ENCODE data around the gene SCAI. TPM values are rescaled to one million over a fixed set of nuclear protein-coding genes. Genes with fewer than 3 reads are reported as not detected.
"Not testable (repeated sequence)": the region's sequence is repeated elsewhere in the genome, so short reads cannot be mapped to it uniquely, and the experiment has no call there.

The SCAI gene
- total RNA-seq, 1 donor from 2014 or later: 14.9 TPM

DNA sequence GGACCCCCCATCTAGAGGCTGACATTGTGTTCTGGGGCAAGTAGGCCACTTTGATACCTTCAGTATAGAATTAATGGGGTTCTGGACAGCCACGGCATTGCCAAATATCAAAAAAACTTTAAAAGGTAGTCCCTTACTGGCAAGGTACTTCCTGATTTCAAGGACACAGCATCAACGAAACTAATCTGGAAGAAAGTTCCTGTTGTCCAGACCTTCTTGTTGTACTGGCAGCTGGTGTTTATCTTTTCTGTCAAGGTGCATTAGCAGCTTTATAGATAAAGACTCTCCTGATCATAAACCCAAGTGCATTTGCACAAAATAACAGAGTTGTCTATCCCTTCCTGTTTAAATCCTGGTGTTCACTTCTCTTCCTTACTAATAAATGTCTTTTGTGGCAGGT lies 178.7 kb downstream of the SCAI start:
- H3K36me3 ChIP-seq: peaks cover 13% of the 10 kb centered on the region
- TF ChIP-seq, protein P1, sequence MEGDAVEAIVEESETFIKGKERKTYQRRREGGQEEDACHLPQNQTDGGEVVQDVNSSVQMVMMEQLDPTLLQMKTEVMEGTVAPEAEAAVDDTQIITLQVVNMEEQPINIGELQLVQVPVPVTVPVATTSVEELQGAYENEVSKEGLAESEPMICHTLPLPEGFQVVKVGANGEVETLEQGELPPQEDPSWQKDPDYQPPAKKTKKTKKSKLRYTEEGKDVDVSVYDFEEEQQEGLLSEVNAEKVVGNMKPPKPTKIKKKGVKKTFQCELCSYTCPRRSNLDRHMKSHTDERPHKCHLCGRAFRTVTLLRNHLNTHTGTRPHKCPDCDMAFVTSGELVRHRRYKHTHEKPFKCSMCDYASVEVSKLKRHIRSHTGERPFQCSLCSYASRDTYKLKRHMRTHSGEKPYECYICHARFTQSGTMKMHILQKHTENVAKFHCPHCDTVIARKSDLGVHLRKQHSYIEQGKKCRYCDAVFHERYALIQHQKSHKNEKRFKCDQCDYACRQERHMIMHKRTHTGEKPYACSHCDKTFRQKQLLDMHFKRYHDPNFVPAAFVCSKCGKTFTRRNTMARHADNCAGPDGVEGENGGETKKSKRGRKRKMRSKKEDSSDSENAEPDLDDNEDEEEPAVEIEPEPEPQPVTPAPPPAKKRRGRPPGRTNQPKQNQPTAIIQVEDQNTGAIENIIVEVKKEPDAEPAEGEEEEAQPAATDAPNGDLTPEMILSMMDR (IDR thresholded peaks at IDR 0.05): no peak
- intact Hi-C loops (cut with DNase I): no loop called here
- H3K4me3 ChIP-seq: no peak overlapping the region
- H3K4me1 ChIP-seq: no peaks in the 10 kb centered on the region
- DNase-seq (no peak), ATAC-seq (no peak)
- no peak overlapping the region for H3K27ac ChIP-seq
- H3K27me3 ChIP-seq: no peaks in the 10 kb centered on the region
- H3K9me3 ChIP-seq: no peaks in the 10 kb centered on the region

DNA sequence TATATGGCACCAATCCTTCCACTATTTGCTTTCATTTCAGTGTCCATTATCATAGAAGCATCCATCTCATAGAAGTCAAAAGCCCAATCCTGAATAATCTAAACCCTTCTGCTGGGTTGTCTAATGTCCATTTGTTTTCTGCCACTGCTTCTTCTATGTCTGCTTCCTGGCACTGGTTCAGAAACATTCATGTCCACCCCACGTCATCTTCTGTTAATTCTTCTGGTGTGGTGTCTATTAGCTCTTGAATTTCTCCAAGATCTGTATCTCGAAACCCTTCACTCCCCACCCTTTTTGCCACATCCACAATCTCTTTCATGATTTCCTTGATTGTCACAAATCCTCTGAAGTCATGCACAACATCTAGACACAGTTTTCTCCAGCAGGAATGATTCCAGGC lies 179.3 kb downstream of the SCAI start:
- H3K27ac ChIP-seq: no peak overlapping the region
- H3K9me3 ChIP-seq: no peaks in the 10 kb centered on the region
- no peaks in the 10 kb centered on the region for H3K27me3 ChIP-seq
- peaks cover 9% of the 10 kb centered on the region for H3K36me3 ChIP-seq
- no peak overlapping the region for H3K4me3 ChIP-seq
- ATAC-seq (no peak), DNase-seq (no peak)
- no peaks in the 10 kb centered on the region for H3K4me1 ChIP-seq
- TF ChIP-seq, protein P1 (IDR thresholded peaks at IDR 0.05): no peak
- intact Hi-C loops (cut with DNase I): no loop called here

DNA sequence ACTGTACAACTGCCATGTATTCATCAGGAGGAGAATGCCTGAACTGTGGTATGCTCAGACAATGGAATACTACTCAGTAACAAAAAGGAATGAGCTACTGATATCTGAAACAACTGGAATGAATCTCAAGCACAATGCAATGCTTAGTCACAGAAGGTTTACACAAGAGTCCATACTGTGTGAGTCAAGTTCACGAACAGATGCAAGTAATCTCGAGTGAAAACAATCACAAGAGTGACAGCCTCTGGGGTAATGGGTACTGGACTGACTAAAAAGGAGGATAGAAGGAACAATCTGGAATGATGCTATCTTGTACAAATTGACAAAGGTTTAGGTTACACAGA lies 182.9 kb downstream of the SCAI start:
- no peaks in the 10 kb centered on the region for H3K36me3 ChIP-seq
- H3K4me3 ChIP-seq: no peak overlapping the region
- intact Hi-C loops (cut with DNase I): no loop called here
- TF ChIP-seq, protein P1 (IDR thresholded peaks at IDR 0.05): no peak
- H3K27ac ChIP-seq: no peak overlapping the region
- H3K9me3 ChIP-seq: no peaks in the 10 kb centered on the region
- no peaks in the 10 kb centered on the region for H3K27me3 ChIP-seq
- ATAC-seq: no peak
- H3K4me1 ChIP-seq: no peaks in the 10 kb centered on the region
- DNase-seq: no peak

DNA sequence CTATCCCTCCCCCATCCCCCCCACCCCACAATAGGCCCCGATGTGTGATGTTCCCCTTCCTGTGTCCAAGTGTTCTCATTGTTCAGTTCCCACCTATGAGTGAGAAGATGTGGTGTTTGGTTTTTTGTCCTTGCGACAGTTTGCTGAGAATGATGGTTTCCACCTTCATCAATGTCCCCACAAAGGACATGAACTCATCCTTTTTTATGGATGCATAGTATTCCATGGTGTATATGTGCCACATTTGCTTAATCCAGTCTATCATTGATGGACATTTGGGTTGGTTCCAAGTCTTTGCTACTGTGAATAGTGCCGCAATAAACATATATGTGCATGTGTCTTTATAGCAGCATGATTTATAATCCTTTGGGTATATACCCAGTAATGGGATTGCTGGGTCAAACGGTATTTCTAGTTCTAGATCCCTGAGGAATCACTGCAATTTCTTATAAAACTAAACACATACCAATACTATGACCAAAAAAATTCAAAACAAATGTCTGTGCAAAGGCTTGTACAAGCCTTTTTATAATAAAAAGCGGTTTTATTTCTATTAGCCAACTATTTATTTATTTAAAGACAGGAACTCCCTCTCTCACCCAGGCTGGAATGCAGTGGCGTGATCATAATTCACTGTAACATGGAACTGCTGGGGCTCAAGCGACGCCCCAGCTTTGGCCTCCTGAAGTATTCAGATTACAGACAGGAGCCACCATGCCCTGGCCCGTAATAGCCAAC lies 183.5 kb downstream of the SCAI start:
- H3K4me3 ChIP-seq; intact Hi-C loops (cut with DNase I); H3K27ac ChIP-seq; H3K27me3 ChIP-seq; ATAC-seq; H3K4me1 ChIP-seq; H3K36me3 ChIP-seq; DNase-seq; H3K9me3 ChIP-seq: not testable (repeated sequence)

DNA sequence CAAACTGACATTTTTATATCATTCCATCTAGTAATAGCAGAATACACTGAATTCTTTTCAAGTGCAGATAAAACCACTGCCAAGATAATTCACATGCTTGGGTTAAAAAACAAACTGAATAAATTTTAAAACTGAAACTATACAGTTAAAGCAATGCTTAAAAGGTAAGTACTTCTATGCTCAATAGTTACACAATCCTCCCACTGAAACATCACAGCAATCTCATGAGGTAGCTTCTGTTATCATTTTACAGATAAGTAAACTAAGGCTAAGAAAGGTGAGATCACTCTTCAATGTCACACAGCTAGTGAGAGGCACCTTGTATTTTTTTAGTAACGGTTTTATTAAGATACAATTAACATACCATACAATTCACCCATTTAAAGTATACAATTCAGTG lies 189.1 kb downstream of the SCAI start:
- intact Hi-C loops (cut with DNase I): no loop called here
- Histone ChIP-seq H3K4me1 (no peaks in the 10 kb centered on the region), H3K36me3 (no peaks in the 10 kb centered on the region), H3K27ac (no peak overlapping the region), H3K4me3 (no peak overlapping the region), H3K27me3 (no peaks in the 10 kb centered on the region), H3K9me3 (no peaks in the 10 kb centered on the region)
- no peak for ATAC-seq
- TF ChIP-seq, protein P1 (IDR thresholded peaks at IDR 0.05): no peak
- DNase-seq: no peak

DNA sequence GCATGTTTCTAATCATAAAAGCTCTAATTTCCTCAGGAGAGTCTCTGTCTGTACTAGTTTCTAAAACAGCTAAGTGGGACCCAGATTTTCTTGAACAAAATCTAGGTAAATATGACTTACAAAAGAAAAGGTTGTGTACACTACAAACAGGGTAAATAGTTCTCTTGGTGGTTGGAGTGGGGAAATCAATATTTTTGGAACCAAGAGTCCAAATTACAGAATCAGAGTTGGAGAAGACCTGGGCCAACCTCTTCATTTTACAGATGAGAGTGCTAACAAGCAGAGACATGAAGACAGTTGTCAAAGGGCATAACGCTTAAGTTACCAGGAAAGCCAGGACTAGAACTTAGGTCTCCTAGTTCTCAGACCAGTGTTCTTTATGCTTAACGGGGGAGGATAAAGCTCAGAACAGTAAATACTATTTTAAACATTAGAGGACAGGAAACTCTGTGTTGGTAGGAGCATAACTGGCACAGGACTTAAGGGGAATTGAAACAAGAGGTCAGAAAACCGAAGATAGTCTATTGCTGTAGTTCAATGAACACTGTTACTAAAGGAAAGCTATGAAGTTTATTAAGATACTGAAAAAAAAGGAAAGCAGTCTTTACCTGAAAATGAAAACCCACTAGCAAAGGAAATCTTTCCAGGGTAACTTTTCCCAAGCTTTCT lies 193.1 kb downstream of the SCAI start:
- DNase-seq (no peak), ATAC-seq (no peak)
- H3K4me3 ChIP-seq: no peak overlapping the region
- intact Hi-C loops (cut with DNase I): no loop called here
- H3K4me1 ChIP-seq: no peaks in the 10 kb centered on the region
- TF ChIP-seq, protein P1 (IDR thresholded peaks at IDR 0.05): no peak
- no peaks in the 10 kb centered on the region for H3K9me3 ChIP-seq
- H3K36me3 ChIP-seq: no peaks in the 10 kb centered on the region
- no peaks in the 10 kb centered on the region for H3K27me3 ChIP-seq
- no peak overlapping the region for H3K27ac ChIP-seq

Data from upper lobe of right lung (tissue), 1 donor.